OCI-LY3 (cell line): Measurements from ENCODE around the gene SNX33.
"Not testable (repeated sequence)": the region's sequence is repeated elsewhere in the genome, so short reads cannot be mapped to it uniquely, and the experiment has no call there.

Experiments
- EZH2phosphoT487 ChIP-seq: fragments of 200-600 bp; shearing (Covaris generic); IDR thresholded peaks from 2 replicates; pipeline ENCODE4 v1.6.1; 2018; ENCODE audit warnings: antibody characterized with exemption, mixed run types, low read depth
- TF ChIP-seq, protein P1 (sequence below): fragments of 200-600, 300-600 bp; sonication (generic); IDR thresholded peaks from 2 replicates; pipeline ENCODE4 v1.5.1; 2014; ENCODE audit warnings: antibody characterized with exemption, low read length, low read depth

DNA sequence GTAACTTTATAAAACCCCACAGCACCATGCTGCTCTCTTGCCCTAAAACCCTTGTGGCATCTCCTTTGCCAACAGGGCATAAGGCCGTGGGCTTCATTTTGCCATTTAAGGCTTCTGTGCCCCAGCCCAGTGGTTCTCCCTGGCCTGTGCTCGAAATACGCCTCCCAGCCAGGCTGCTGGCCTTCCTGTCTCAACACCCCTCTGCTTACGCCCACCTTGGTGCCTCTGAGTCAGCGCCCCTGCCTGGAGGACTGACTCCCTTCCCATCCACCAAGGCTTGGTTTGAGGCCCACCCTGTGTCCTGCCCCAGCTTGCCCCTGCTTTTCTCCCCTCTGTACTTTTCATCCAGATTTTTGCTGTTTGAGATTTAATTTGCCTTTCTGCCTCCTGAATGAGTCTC is 63.2 kb downstream of the SNX33 start:
- TF ChIP-seq, protein P1, sequence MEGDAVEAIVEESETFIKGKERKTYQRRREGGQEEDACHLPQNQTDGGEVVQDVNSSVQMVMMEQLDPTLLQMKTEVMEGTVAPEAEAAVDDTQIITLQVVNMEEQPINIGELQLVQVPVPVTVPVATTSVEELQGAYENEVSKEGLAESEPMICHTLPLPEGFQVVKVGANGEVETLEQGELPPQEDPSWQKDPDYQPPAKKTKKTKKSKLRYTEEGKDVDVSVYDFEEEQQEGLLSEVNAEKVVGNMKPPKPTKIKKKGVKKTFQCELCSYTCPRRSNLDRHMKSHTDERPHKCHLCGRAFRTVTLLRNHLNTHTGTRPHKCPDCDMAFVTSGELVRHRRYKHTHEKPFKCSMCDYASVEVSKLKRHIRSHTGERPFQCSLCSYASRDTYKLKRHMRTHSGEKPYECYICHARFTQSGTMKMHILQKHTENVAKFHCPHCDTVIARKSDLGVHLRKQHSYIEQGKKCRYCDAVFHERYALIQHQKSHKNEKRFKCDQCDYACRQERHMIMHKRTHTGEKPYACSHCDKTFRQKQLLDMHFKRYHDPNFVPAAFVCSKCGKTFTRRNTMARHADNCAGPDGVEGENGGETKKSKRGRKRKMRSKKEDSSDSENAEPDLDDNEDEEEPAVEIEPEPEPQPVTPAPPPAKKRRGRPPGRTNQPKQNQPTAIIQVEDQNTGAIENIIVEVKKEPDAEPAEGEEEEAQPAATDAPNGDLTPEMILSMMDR, result not testable (repeated sequence)
- TF ChIP-seq EZH2phosphoT487, result not testable (repeated sequence)
